HG03571 (cell line): ENCODE data around the gene KCNMA1.
"Not testable (repeated sequence)": the region's sequence is repeated elsewhere in the genome, so short reads cannot be mapped to it uniquely, and the experiment has no call there.

Source experiments
- ATAC-seq: cut with Tn5 transposase; IDR thresholded peaks from one replicate; pipeline ENCODE4 v1.9.1; 2021; ENCODE audit not compliant: unreplicated experiment

KCNMA1 gene

DNA sequence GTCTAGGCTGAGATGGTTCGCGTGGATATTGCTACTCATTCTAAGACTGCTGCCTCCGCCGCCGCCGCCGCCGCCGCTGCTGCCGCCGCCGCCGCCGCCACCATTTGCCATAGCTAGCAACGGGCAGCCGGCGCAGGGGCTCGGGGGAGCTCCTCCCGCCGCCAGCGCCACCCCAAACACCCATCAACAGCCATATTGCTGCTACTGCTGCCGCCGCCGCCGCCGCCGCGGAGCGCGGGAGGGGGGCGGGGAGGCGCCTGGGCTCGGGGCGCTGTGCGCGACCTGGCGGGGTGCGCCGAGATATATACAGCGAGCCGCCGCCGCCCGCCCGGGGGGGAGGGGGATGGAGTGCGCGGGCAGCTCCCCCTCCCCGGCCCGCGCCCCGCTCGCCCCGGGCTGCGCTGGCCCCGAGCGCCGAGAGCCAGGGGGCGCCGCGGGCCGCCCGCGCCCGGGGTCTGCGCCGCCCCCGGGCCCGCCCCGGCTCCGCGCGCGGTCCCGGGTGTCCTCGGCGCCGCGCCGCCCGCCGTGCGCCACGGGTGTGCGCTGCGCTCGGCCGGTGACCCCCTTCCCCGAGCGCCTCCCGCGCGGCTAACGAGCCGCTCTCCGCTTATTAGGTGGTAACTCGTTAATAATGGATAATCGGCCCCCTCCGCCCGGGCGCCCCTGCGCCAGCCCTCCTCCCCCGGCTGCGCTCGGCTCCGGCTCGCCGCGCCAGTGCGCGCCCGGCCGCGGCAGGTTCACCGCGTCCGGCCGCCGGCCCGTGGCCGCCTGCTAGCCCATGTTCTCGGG is at the start of gene KCNMA1:
Gene KCNMA1 (minus strand): TSS at position 277 of the 789 bp plus-strand sequence.
- no peak for ATAC-seq

DNA sequence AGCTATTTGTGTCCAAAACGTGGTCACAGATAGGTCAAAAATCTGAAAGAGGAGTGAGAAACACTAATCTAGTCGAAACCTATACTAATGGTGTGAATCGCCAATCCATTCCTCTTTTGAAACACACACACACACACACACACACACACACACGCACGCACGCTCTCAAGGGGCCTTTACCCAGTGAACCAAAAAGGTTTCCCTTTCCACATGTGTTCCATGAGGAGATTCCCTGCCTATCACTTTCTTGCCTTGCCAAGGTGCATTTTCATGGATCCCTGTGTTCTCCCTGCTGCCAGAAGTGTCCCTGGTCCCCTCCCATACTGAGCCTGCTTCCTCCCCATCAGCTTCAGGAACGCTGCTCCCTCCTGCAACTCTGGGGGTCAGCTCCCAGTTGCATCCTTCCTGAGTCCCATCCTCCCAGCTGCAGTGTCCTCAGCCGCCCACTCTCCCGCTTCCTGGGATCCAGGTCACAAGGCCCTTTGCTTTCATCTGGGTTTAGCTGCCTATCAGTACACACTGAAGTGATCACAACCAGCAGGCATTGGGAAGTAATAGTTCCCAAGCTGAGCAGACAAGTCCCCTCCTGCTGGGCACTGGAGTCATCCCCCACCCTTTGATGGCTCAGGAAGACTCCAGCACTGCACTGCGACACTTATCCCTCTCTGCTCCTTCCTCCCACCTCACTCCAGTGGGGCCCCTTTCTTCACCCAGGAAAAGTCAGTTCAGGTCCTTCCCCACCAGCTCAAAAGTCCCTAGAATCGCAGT is 49.2 kb upstream of the KCNMA1 start:
- no peak for ATAC-seq

DNA sequence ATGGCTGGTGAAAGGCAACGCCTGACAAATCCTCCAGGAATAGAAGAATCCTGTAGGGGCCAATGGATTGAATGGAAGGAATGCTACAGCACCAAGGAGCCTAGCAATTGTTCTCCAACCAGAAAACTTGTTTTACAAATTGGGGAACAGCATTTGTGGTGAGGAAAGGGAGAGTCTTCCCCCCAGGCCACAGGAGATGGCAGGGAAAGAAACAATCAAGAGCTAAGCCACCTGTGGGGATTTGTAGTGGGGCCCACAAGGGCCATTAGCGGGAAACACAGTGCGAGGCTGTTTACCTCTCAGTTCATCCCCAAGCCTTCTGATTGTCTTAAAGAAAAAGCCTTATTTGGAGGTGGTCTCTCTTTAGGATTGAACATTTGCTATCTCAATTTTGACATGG is 48.5 kb upstream of the KCNMA1 start:
- ATAC-seq, result no peak

DNA sequence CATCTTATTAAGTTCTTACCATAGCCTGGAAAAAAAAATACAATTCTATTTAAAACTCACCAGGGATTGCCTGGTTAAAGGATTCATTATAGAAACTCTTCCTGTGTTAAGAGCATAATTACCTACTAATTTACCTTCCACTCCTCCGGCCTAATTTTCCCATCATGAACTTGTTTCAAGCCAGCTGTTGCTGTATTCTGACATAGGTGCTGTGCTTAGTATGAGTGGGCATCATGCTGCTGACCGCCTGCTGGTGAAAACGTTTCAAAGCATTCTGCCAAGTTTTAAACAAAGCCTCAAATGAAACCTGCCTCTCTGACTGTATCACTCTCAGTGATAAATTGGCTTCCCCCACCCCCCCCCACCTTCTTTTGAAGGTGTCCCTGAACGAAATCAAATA is 47.8 kb upstream of the KCNMA1 start:
- no peak for ATAC-seq

DNA sequence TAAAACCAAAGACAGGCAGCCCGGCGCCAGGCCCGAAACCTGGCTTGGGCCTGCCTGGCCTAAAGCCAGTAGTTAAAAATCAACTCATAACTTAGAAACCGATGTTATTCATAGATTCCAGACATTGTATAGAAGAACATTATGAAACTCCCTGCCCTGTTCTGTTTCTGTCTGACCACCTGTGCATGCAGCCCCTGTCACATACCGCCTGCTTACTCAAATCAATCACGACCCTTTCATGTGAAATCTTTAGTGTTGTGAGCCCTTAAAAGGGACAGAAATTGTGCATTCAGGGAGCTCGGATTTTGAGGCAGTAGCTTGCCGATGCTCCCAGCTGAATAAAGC is 45.5 kb upstream of the KCNMA1 start:
- not testable (repeated sequence) for ATAC-seq

DNA sequence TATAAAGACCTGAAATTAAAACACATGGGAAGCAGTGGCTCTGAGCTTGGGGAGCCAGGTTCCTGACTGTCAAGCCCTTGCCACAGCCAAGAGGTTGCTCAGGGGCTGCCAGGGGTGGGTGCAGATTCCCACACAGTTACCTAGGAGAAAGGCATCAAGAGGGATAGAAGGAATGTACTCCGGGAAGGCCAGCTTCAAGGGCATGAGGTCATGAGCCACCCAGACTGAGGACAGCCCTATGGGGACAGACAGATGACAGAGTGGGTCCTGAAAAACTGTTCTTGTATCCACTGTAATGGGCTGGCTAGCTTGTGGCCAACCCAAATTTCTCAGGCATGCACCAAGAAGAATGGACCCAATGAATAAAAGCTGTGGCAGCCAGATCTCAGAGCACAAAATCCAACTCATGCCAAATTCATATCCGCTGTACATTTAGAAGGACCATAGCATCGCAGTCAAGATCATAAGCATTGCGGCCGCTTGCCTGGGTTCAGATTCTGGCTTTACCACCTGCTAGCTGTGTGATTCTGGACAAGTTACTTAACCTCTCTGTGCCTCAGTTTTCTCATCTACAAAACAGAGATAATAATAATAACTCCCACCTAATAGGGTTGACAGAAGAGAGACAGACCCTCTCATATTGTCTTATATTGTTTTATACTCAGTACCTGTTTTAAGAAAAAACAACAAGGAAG is 44.9 kb upstream of the KCNMA1 start:
- no peak for ATAC-seq

DNA sequence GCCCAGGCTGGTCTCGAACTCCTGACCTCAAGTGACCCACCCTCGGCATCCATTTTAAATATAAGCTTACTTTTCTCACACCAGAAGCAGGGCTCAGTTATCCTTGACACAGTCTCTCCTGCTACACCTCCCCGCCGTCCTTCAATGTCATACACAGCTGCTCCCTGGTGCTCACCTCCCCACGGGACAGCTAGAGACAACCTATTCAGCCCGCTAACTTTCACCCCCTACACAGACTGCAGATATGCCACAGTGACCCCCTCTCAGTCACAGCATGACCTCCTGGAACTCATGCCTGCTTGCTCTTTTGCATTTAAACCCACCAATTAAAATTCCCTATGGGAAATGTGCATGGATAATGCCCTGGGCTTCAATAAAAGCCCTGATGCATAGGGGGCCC is 44.2 kb upstream of the KCNMA1 start:
- no peak for ATAC-seq

DNA sequence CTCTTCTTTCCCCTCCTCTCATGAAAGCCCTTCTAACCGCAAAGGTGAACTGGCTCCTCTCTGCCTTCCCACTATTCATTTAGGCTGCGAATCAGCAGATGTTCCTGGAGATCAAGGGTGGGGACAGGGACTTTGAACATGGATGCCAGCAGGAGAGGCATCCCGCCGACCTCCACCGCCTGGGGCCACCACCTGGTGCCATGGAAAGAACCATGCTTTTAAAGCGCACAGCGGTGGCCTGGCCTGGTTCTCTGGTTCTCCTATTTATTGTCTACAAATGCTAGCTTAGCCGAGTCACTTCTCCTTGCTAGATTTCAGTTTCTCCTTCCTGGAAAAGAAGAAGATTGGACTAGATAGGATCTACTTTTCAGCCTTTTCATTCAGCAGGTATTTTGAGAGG is 43.2 kb upstream of the KCNMA1 start:
- no peak for ATAC-seq

DNA sequence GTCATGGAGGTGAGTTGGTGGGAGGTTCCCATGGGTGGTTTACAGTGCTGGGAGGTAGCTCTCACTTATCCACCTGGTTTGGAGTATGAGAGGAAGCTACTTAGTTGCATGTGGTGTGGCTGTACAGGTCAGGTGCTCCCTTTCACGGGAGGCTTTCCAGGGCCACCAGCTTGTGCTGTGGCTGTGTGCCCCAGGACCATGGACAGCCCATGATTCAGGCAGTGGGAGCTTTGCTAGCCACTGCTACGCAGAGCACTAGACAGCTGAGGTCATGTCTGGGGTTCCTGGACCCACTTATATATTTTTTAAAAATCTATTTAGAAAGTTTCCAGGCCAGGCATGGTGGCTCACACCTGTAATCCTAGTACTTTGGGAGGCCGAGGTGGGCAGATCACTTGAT is 42.5 kb upstream of the KCNMA1 start:
- no peak for ATAC-seq

DNA sequence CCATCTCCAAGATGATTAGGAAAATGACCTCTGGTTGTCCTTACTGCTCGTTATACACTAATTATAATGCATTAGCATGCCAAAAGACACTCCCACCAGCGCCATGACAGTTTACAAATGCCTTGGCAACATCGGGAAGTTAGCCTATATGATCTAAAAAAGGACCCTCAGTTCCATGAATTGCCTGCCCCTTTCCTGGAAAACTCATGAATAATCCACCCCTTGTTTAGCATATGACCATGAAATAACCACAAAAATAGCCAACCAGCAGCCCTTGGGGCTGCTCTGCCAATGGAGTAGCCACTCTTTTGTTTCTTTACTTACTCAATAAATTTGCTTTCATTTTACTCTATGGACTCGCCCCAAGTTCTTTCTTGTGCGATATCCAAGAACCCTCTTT is 41.6 kb upstream of the KCNMA1 start:
- no peak for ATAC-seq

DNA sequence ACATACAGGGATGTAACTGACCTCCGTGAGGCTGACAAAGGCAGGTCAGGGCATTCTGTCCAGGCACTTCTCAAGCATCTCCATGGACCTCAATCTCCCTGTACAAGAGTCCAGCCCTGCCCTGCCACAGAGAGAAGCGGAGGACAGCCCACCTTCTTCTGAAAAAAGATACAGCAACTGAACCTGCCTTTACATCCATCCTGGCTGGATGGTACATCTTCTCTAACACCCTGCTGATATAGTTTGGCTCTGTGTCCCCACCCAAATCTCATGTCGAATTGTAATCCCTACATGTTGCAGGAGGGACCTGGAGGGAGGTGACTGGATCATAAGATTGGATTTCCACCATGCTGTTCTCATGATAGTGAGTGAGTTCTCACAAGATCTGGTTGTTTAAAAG is 40.5 kb upstream of the KCNMA1 start:
- ATAC-seq, result no peak

DNA sequence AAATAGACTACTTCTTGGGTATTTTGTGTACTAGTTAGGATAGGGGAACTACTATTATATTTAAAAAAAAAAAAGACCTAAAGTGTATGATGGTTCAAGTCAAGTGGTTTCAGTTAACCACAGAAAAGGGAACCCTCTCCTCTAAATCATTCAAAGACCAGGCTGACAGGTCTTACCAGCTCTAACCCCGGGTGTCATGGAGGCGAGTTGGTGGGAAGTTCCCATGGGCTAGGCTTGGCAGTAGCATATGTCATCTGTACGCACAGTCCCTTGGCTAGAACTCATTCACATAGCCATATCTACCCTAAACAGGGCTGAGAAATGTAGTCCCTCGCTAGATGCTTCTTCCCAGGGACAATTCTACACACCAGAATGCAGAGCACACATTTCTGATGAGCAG is 37.7 kb upstream of the KCNMA1 start:
- no peak for ATAC-seq

DNA sequence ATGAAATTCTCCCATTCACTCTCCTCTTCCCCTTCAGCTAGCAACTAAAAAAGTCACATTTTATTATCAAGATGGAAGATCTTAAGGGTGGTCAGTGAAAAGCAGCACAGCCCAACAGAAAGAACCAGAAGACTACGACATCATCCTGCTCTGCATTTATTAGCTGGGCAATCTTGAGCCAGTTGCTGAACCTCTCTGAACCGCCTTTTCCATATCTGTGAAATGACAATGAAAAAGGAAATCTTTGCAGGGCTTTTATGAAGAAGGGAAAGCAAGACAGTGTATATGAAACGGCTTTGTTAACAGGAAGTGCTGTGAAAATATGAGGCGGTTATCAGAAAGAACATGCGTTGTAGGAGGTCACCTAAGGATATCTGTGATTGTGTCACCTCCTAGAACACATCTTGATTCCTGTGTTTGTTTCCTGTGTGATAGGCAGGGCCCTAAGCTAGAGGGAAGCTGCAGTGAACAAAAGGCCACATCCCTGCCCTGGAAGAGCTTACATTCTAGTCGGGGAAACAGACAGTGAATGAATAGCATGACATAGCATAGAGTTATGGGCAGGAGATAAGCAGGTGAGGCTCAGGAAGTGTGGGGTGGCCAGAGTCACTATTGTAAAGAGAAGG is 36.0 kb upstream of the KCNMA1 start:
- ATAC-seq, result no peak

DNA sequence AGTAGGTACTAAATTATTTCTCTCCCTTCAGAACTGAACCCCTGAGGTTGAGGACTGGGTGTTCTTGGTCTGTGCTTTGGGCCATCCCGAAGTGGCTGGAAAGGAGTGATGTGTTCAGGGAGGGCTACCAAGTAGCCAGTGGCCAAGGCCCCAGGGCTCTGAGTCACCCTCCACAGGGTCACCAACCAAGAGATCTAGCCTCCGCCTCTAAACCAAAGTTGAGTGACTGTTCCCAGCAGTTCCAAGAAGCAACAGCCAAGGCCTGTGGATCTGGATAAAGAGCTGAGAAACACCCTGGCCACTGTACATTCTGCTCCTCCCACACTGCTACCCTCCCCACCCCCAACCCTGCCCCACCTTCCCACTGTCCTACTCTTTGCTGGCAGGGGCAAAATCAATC is 35.5 kb upstream of the KCNMA1 start:
- no peak for ATAC-seq

DNA sequence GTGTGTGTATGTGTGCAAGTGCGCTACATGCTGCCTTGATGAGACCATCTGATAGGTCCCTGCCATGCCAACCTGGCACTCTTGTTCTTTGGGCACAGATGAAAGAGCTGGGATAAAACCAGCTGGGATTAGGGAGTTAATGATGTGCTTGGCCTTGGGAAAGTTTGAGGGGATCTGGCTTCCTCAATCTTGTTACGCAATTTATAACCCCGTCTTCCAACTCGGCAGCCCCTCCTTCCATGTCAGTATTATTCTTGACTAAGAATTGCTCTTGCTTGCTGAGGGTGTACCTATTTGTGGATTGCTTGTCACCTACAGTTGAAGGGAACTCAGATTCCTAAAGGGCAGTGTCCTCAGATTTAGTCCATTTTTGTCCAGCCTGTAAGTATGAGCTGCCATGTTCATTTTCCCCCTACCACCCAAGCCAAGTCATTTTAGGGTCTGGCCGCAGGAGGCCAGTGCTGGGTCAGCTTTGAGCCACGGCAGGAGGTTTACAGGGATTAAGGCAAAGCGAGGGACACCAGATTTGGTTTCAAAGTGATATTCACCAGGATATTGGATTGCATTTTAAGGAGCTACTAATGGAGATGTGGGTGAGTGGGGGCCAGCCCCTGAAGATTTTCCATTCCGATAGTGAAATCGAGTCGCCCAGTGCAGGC is 34.1 kb upstream of the KCNMA1 start:
- no peak for ATAC-seq

DNA sequence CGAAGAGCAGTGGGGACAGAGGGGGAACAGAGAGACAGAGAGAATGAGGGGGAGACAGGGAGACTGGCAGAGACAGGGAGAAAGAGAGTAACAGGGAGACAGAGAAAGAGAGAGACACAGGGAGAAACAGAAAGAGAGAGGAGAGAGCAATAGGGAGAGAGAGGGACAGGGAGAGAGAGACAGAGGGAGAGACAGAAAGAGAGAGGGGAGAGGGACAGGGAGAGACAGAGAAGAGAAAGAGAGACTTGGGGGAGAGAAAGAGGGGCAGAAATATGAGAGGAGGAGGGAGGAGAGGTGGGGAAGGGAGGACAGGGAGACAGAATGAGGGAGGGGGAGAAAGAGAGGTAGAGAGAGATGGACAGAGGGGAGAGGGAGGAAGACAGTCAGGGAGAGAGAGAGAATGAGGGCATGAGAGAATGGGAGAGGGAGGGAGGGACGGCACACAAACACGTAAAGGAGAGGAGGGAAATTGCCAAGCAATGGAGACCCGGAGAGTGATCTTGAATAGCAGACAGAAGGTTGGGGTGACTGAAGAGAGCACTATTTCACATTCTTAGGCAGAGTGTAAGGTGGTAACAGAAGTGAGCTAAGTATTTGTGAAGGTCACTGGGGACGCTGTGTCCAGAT is 33.3 kb upstream of the KCNMA1 start:
- no peak for ATAC-seq

DNA sequence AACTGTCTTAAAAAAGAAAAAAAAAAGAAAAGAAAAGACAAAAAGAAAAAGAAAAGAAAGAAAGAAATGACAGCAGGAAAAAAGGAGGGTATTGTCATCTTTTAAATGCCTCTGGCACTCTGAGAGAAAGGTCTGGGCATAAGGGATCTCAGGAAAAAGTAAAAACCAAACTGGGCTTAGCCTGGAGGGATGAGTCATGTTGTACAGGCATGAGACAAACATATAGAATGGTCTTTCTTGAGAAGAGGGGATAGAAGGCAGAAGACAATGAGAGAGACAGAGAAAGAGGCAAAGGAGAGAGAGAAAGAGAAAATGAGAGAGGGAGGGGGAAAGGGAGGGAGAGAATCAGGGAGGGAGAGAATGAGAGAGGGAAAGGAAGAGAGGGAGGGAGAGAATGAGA is 32.3 kb upstream of the KCNMA1 start:
- no peak for ATAC-seq

DNA sequence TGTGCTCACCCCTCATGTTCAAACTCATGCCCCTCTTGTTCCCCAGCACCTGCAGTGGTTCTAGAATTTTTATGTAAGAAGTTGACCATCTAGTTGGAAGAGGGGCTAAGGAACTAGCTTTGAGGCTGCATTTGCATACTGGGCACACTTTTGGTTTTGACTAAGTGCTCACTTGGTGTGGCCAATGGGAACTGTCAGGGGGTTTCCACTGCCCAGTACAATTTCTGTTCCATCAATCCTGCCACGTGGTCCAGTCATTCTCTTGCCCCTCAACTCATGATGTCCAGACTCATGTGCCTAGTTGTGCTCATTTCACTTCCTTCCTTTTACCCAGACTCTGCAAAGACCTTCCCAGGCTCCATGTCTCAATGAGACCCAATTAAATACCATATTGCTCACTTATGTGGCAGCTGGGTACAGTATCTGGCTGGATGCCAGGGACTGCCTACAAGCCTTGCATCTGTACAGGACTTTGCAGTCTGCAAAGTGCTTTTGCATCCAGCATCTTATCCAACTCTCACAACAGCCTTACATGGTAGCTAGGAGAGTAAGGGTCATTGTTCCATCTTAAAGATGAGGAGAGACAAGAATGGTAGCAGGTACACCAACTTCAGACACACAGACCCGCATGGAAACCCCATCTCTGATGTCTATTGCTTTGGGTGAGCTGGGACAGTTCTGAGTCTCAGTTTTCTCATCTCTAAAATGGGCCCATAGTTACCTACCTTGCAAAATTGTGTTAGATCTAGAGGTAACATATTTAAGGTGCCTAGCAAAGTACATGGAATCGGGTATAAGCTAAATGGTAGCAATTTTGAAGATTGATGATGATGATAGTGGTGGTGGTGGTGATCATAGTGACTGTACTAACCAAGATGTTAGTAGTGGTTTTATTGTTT is 30.1 kb upstream of the KCNMA1 start:
- ATAC-seq, result peak; percentile 75

DNA sequence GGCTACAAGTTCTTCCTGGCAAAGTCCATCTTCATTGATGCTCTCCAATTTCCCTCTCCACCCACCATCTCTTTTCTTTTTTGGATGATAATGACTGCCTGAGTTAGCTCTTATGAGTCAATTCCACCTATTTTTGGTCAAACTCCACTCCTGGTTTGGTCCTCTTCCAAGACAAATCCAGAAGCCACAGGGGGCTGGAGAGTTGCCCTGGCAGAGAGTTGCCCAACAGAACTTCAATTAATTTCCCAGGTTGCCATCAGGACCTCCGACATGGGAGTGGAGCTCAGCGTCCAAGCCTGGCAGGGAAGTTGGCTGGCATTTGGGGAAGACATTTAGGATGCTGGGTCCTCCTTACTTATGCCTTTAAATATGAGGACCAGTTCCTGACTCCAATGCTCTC is 29.2 kb upstream of the KCNMA1 start:
- ATAC-seq, result no peak

DNA sequence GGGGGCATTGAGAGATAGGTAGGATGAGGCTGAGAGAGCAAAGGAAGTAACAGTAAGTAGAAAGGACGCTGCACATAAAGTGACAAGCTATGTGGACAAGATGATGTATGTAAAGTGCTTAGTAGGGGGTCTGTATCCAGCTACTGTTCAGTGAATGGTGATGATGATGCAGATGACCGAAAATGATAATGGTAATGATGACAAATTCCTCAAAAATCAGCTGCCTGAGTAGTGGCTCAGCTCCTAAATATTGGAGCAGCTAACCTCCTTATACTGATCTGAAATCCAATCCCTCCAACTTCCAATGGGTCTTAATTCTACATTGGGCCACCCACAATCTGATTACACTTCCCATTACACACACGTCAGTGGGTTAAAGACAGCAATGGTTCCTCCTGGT is 27.1 kb upstream of the KCNMA1 start:
- no peak for ATAC-seq
